DND-41 (cell line): ENCODE measurements around the gene EP400.

Experiments
- ATAC-seq: fragments of 200-7000 bp; cut with Tn5 transposase; 3 replicates; pipeline ENCODE4 v1.9.1; 2021; ENCODE audit warnings: low read depth; ENCODE audit not compliant: insufficient read depth
- DNase-seq: peaks from one replicate; pipeline ENCODE4 v3.0.0-alpha.2; 2020
- H2AFZ ChIP-seq: 2 replicates; pipeline ENCODE4 v1.6.0; 2012; ENCODE audit warnings: low read depth, low read length
- H3K27ac ChIP-seq: 2 replicates; pipeline ENCODE4 v1.5.1; 2012; ENCODE audit warnings: low read length, inconsistent platforms
- H3K27me3 ChIP-seq: fragments of 200-600 bp; sonication (generic); 2 replicates; pipeline ENCODE4 v1.6.0; 2012; ENCODE audit warnings: low read length, mild to moderate bottlenecking, inconsistent platforms; ENCODE audit not compliant: insufficient read depth, poor library complexity
- H3K36me3 ChIP-seq: 2 replicates; pipeline ENCODE4 v1.5.1; 2012; ENCODE audit warnings: low read length, inconsistent platforms; ENCODE audit not compliant: insufficient read depth
- H3K4me1 ChIP-seq: 2 replicates; pipeline ENCODE4 v1.5.1; 2012; ENCODE audit warnings: mild to moderate bottlenecking, low read length; ENCODE audit not compliant: insufficient read depth
- H3K4me2 ChIP-seq: 2 replicates; pipeline ENCODE4 v1.6.0; 2012; ENCODE audit warnings: mild to moderate bottlenecking, moderate library complexity, low read length, inconsistent platforms; ENCODE audit not compliant: insufficient read depth
- H3K4me3 ChIP-seq, 2 experiments: fragments of 200-600 bp in 1 of 2; shearing (Covaris generic) in 1 of 2; 2 replicates each; pipeline ENCODE4 v1.5.1; 2012 to 2016; ENCODE audit warnings: inconsistent platforms in 2 of 2, low read length in 2 of 2, mild to moderate bottlenecking in 2 of 2, low read depth in 1 of 2, moderate library complexity in 1 of 2
- H3K79me2 ChIP-seq: 2 replicates; pipeline ENCODE4 v1.6.0; 2012; ENCODE audit warnings: low read length, inconsistent platforms; ENCODE audit not compliant: insufficient read depth
- H3K9ac ChIP-seq: 2 replicates; pipeline ENCODE4 v1.6.0; 2012; ENCODE audit warnings: low read depth, mild to moderate bottlenecking, inconsistent platforms, low read length, moderate library complexity
- H3K9me3 ChIP-seq: 2 replicates; pipeline ENCODE4 v1.5.1; 2012; ENCODE audit warnings: low read length, moderate library complexity, mild to moderate bottlenecking, inconsistent platforms; ENCODE audit not compliant: insufficient read depth, severe bottlenecking
- H4K20me1 ChIP-seq: 2 replicates; pipeline ENCODE4 v1.6.0; 2012; ENCODE audit warnings: low read length; ENCODE audit not compliant: insufficient read depth
- EZH2 ChIP-seq: IDR thresholded peaks from 3 replicates; pipeline ENCODE4 v1.6.1; 2012; ENCODE audit warnings: borderline replicate concordance, low read depth, mild to moderate bottlenecking, moderate library complexity, low read length, inconsistent platforms; ENCODE audit not compliant: severe bottlenecking
- TF ChIP-seq, protein P1 (sequence below): IDR thresholded peaks from 2 replicates; pipeline ENCODE4 v1.5.1; 2012; ENCODE audit warnings: borderline replicate concordance, low read length, moderate library complexity, mild to moderate bottlenecking; ENCODE audit not compliant: poor library complexity, severe bottlenecking; ENCODE audit errors: extremely low read depth

The EP400 gene

DNA sequence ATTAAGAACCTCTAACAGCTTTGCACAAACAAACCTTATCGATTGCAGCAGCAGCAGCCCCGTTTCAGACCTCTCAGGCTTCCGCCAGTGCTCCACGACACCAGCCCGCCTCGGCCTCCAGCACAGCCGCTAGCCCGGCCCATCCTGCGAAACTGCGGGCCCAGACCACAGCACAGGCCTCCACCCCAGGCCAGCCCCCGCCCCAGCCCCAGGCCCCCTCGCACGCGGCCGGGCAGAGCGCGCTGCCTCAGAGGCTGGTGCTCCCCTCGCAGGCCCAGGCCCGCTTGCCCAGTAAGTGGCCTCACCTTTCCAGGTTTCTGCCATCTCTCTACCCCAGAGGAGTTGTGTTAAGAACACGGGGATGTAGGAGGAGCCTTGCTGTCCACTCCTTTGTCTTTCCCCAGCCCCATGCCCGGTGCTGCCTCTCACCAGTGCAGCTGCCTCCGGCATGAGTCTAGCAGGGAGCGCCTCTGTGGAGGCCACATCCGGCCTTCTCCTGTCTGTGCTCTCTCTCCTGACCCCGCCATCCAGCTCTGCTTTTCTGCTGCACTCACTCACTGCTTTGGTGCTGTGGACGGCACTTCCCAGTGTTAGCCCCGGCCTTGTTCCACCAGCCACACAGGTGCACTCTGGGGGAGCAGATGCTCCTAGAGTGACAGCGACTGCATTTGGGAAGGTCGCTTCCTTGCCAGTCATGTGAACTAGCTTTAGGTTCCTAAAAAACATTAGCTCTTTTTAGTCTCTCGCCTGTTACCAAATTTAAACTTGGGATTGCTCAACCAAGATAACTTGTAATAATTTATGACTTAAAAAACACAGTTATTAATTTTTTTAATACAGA is 71.5 kb downstream of the EP400 start:
- peaks cover 16% of the 10 kb centered on the region for H4K20me1 ChIP-seq
- peaks cover 95% of the 10 kb centered on the region for H3K36me3 ChIP-seq
- no peak for ATAC-seq
- H2AFZ ChIP-seq, result no peak overlapping the region
- H3K9ac ChIP-seq, result no peak overlapping the region
- H3K79me2 ChIP-seq, result no peaks in the 10 kb centered on the region
- no peak for TF ChIP-seq EZH2
- TF ChIP-seq, protein P1, sequence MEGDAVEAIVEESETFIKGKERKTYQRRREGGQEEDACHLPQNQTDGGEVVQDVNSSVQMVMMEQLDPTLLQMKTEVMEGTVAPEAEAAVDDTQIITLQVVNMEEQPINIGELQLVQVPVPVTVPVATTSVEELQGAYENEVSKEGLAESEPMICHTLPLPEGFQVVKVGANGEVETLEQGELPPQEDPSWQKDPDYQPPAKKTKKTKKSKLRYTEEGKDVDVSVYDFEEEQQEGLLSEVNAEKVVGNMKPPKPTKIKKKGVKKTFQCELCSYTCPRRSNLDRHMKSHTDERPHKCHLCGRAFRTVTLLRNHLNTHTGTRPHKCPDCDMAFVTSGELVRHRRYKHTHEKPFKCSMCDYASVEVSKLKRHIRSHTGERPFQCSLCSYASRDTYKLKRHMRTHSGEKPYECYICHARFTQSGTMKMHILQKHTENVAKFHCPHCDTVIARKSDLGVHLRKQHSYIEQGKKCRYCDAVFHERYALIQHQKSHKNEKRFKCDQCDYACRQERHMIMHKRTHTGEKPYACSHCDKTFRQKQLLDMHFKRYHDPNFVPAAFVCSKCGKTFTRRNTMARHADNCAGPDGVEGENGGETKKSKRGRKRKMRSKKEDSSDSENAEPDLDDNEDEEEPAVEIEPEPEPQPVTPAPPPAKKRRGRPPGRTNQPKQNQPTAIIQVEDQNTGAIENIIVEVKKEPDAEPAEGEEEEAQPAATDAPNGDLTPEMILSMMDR, result no peak
- no peak overlapping the region for H3K27ac ChIP-seq
- H3K27me3 ChIP-seq, result no peaks in the 10 kb centered on the region
- H3K4me2 ChIP-seq, result no peak overlapping the region
- H3K4me3 ChIP-seq, result no peak overlapping the region
- H3K9me3 ChIP-seq, result no peaks in the 10 kb centered on the region
- no peak for DNase-seq
- H3K4me1 ChIP-seq, result no peaks in the 10 kb centered on the region

DNA sequence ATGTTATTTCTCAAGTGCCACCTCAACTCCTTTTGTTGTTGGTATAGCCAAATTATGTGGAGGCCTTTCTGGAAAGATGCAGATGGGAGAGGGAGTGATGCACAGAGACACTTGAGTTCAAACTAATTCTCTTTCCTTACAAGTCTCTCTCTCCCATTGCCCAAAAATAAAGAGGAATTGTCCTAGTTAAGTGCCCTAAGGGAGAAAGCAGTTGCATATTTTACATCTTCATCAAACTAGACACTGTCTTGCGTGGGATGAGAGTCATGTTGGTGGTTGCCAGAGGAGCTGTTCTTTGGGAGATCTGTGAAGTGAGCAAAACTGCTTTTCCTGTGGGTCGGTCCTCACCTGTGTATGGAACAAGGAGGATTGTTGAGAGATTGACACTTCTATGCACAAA is 72.2 kb downstream of the EP400 start:
- ATAC-seq, result no peak
- no peak overlapping the region for H3K4me2 ChIP-seq

DNA sequence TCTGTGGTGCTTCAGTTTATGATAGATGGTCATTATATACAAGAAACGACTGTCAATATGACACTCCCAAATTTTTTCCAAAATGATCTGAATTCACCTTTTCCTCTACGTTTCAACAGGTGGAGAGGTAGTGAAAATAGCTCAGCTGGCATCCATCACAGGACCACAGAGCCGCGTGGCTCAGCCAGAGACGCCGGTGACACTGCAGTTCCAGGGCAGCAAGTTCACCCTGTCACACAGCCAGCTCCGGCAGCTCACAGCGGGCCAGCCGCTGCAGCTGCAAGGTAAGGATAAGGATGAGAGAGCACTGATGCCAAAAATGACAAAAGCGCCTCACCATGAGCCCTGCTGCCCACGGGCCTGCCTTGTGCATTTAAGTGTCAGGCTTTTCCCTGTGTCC is 73.9 kb downstream of the EP400 start:
- Histone ChIP-seq H3K36me3 (peaks cover 97% of the 10 kb centered on the region), H3K9me3 (no peaks in the 10 kb centered on the region), H2AFZ (no peak overlapping the region), H3K4me2 (no peak overlapping the region), H3K4me1 (no peaks in the 10 kb centered on the region), H3K9ac (no peak overlapping the region), H4K20me1 (peaks cover 9% of the 10 kb centered on the region; the same call in 1 of the 2 replicates), H3K79me2 (no peaks in the 10 kb centered on the region), H3K27me3 (no peaks in the 10 kb centered on the region), H3K4me3 (no peak overlapping the region), H3K27ac (no peak overlapping the region)
- no peak for ATAC-seq
- TF ChIP-seq EZH2, result no peak
- TF ChIP-seq, protein P1, result no peak
- DNase-seq, result no peak

More for the DNA sequence above, 72.2 kb downstream of the EP400 start:
- H3K9me3 ChIP-seq, result no peaks in the 10 kb centered on the region
- no peak overlapping the region for H3K9ac ChIP-seq
- H4K20me1 ChIP-seq, result peaks cover 11% of the 10 kb centered on the region
- no peak for DNase-seq
- no peak overlapping the region for H3K4me3 ChIP-seq
- peaks cover 97% of the 10 kb centered on the region for H3K36me3 ChIP-seq
- no peak overlapping the region for H3K27ac ChIP-seq
- TF ChIP-seq, protein P1, result no peak
- TF ChIP-seq EZH2, result no peak
- H3K27me3 ChIP-seq, result no peaks in the 10 kb centered on the region
- H2AFZ ChIP-seq, result no peak overlapping the region
- H3K4me1 ChIP-seq, result no peaks in the 10 kb centered on the region
- H3K79me2 ChIP-seq, result no peaks in the 10 kb centered on the region
